Peyer's patch (tissue), 4 donors: ENCODE data around the gene HCRT. TPM values are rescaled to one million over a fixed set of nuclear protein-coding genes. Genes with fewer than 3 reads are reported as not detected.

ENCODE experiments used
- DNase-seq, 3 donors: peaks; one replicate each; pipeline ENCODE4 v3.0.0-alpha.2; 2017 to 2019
- H3K27ac ChIP-seq, 4 donors: fragments of 200-600 bp; sonication (generic); one replicate each; pipeline ENCODE4 v1.5.1; 2016 to 2019
- H3K27me3 ChIP-seq, 2 donors: fragments of 200-600 bp; sonication (generic); one replicate each; pipeline ENCODE4 v1.5.1; 2019
- H3K36me3 ChIP-seq, 3 donors: fragments of 200-600 bp; sonication (generic); one replicate each; pipeline ENCODE4 v1.5.1; 2016 to 2019
- H3K4me1 ChIP-seq, 4 donors: fragments of 200-600 bp; sonication (generic); one replicate each; pipeline ENCODE4 v1.5.1; 2016 to 2019
- H3K4me3 ChIP-seq, 4 donors: fragments of 200-600 bp; sonication (generic); 1 replicate in 3 of 4; 2 replicates in 1 of 4; pipeline ENCODE4 v1.5.1; 2016 to 2019; ENCODE audit warnings: mild to moderate bottlenecking in 1 of 4
- H3K9me3 ChIP-seq, 4 donors: fragments of 200-600 bp; sonication (generic); one replicate each; pipeline ENCODE4 v1.5.1; 2016 to 2019; ENCODE audit warnings: mild to moderate bottlenecking in 1 of 4
- CTCF ChIP-seq, 6 experiments: fragments of 450-650 bp in 4 of 6; fragments of 200-600 bp in 2 of 6; sonication (generic) in 1 of 6; IDR thresholded peaks; one replicate each; pipeline ENCODE4 v1.5.1; 2017 to 2019; ENCODE audit warnings: antibody characterized with exemption in 6 of 6, mild to moderate bottlenecking in 3 of 6, moderate library complexity in 1 of 6
- POLR2A ChIP-seq, 2 donors: fragments of 450-650 bp; IDR thresholded peaks; one replicate each; pipeline ENCODE4 v1.5.1; 2017; ENCODE audit warnings: antibody characterized with exemption in 2 of 2, mild to moderate bottlenecking in 2 of 2, moderate library complexity in 2 of 2
- total RNA-seq, 4 donors: library from RNA; depleted of rRNA; stranded (reverse); fragments of >200 nt; gene quantifications; one replicate each; pipeline ENCODE4 v1.1.0, GENCODE V29; 2016

Gene HCRT
- total RNA-seq, 4 donors from 2014 or later, result not detected

- H3K27me3 ChIP-seq, result no peaks in the 10 kb centered on the region
- TF ChIP-seq POLR2A (IDR thresholded peaks at IDR 0.05) (no peak), CTCF (IDR thresholded peaks at IDR 0.05) (no peak)
- H3K27ac ChIP-seq, result peak overlapping the region in 3 of 4 donors; percentile 82 to 89 (median 85)
- no peaks in the 10 kb centered on the region for H3K9me3 ChIP-seq
- no peaks in the 10 kb centered on the region for H3K36me3 ChIP-seq
- H3K4me3 ChIP-seq, result peak overlapping the region; percentile 72 to 94 (median 86)
- DNase-seq, result no peak
- H3K4me1 ChIP-seq, result peaks cover 0 to 15% (median 8%) of the 10 kb centered on the region in 4 donors
These were observed 8.1 kb upstream of the HCRT start for GRCh38 chr17:42193216-42193968.

- H3K27me3 ChIP-seq, result no peaks in the 10 kb centered on the region
- TF ChIP-seq POLR2A (IDR thresholded peaks at IDR 0.05), result no peak
- TF ChIP-seq CTCF (IDR thresholded peaks at IDR 0.05), result no peak
- no peak overlapping the region for H3K4me3 ChIP-seq
- no peaks in the 10 kb centered on the region for H3K9me3 ChIP-seq
- H3K4me1 ChIP-seq, result peaks cover 0 to 15% (median 8%) of the 10 kb centered on the region in 4 donors
- no peak for DNase-seq
- H3K27ac ChIP-seq, result no peak overlapping the region
- H3K36me3 ChIP-seq, result no peaks in the 10 kb centered on the region
These were observed 7.2 kb upstream of the HCRT start for GRCh38 chr17:42192189-42193126.

GRCh38 chr17:42191275-42191608, 6.0 kb upstream of the HCRT start:
- no peaks in the 10 kb centered on the region for H3K9me3 ChIP-seq
- H3K4me1 ChIP-seq, result peaks cover 0 to 15% (median 8%) of the 10 kb centered on the region in 4 donors
- no peak for DNase-seq
- no peaks in the 10 kb centered on the region for H3K36me3 ChIP-seq
- no peak overlapping the region for H3K4me3 ChIP-seq
- TF ChIP-seq POLR2A (IDR thresholded peaks at IDR 0.05) (no peak), CTCF (IDR thresholded peaks at IDR 0.05) (no peak)
- H3K27ac ChIP-seq, result no peak overlapping the region
- H3K27me3 ChIP-seq, result no peaks in the 10 kb centered on the region

- no peaks in the 10 kb centered on the region for H3K36me3 ChIP-seq
- H3K9me3 ChIP-seq, result no peaks in the 10 kb centered on the region
- no peak for TF ChIP-seq CTCF (IDR thresholded peaks at IDR 0.05)
- DNase-seq, result no peak
- no peaks in the 10 kb centered on the region for H3K27me3 ChIP-seq
- peaks cover 0 to 15% (median 8%) of the 10 kb centered on the region in 4 donors for H3K4me1 ChIP-seq
- no peak overlapping the region for H3K27ac ChIP-seq
- H3K4me3 ChIP-seq, result no peak overlapping the region
These were observed 5.4 kb upstream of the HCRT start for GRCh38 chr17:42190491-42191274.

GRCh38 chr17:42189651-42189965, 4.4 kb upstream of the HCRT start:
- Histone ChIP-seq H3K9me3 (no peaks in the 10 kb centered on the region), H3K27me3 (no peaks in the 10 kb centered on the region), H3K4me3 (no peak overlapping the region), H3K36me3 (no peaks in the 10 kb centered on the region), H3K4me1 (peaks cover 0 to 19% (median 9%) of the 10 kb centered on the region in 4 donors), H3K27ac (no peak overlapping the region)
- no peak for TF ChIP-seq CTCF (IDR thresholded peaks at IDR 0.05)
- no peak for TF ChIP-seq POLR2A (IDR thresholded peaks at IDR 0.05)
- no peak for DNase-seq
